ENCODE measurements around the gene CEP131. TPM values are rescaled to one million over a fixed set of nuclear protein-coding genes. Genes with fewer than 3 reads are reported as not detected.

Gene CEP131
- total RNA-seq, 2 donors from 2014 or later, result 4.9 to 5.7 TPM

DNA sequence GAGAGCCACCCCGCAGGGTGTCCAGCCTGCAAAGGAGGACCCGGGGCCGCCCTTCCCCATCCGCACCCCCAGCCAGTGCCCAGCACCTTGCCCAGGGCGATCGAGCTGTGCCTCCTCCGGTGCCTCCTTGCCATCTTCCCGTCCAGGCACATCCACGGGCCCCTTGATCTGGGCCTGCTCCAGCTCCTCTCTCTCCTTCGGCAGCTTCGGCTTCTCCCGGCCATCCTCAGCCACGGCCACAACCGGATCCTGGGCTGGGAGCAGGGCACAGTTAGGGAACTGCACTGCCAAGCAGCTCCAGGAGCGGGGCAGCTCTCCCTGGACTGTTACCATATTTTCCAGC lies 30.2 kb upstream of the CEP131 start:
- DNase-seq, result no peak
- no peak for ATAC-seq
- intact Hi-C loops (cut with DNase I), result loop anchor here (1.0 to 10.0 kb wide), 5 partner anchors 142 to 352 kb away; partner anchors contain the start of gene BAHCC1 (in 1 of the 2)

- ATAC-seq, result no peak
- DNase-seq, result no peak
- intact Hi-C loops (cut with DNase I), result loop anchor here (2.0 to 10.0 kb wide), 4 partner anchors 142 to 352 kb away; partner anchors contain the start of gene BAHCC1 (in 1 of the 2)
Measured at GRCh38 chr17:81252326-81252986, 29.7 kb upstream of the CEP131 start.

DNA sequence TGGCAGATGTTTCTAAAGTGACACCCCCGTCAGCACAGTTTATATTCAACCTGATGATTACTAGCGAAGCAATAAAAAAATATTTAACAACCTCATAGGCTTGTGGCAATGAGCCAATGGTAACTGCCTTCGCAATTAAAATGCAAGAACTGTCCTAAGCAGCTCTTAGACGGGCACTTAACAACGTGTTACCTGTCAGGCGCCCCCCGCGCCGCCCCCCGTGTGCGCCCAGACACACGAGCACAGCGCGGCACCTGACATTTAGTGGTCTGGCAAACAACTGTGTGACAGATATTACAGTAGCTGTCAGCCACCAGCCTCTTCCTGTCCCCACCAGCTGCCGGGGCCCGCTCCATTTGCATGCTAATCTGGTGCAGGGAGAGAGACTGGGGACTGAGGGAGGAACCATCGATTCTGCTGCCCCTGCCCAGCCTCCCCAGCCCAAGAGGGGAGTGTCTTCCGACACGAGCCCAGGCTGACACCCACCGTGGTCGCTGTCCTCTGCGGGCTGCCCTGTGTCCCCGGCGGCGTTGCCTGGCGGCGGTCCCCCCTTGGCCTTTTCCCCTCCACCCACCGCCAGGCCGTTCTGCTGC lies 29.0 kb upstream of the CEP131 start:
- intact Hi-C loops (cut with DNase I), result loop anchor here (2.0 to 10.0 kb wide), 4 partner anchors 143 to 353 kb away; partner anchors contain the start of gene BAHCC1 (in 1 of the 2)
- DNase-seq, result no peak
- no peak for ATAC-seq

GRCh38 chr17:81251094-81251708 lies 28.4 kb upstream of the CEP131 start:
- no peak for DNase-seq
- ATAC-seq, result peak in 1 of 2 donors; percentile 2
- intact Hi-C loops (cut with DNase I), result loop anchor here (5.0 to 10.0 kb wide), 3 partner anchors 144 to 354 kb away; partner anchors contain the start of gene BAHCC1 (in 1 of the 2)

DNA sequence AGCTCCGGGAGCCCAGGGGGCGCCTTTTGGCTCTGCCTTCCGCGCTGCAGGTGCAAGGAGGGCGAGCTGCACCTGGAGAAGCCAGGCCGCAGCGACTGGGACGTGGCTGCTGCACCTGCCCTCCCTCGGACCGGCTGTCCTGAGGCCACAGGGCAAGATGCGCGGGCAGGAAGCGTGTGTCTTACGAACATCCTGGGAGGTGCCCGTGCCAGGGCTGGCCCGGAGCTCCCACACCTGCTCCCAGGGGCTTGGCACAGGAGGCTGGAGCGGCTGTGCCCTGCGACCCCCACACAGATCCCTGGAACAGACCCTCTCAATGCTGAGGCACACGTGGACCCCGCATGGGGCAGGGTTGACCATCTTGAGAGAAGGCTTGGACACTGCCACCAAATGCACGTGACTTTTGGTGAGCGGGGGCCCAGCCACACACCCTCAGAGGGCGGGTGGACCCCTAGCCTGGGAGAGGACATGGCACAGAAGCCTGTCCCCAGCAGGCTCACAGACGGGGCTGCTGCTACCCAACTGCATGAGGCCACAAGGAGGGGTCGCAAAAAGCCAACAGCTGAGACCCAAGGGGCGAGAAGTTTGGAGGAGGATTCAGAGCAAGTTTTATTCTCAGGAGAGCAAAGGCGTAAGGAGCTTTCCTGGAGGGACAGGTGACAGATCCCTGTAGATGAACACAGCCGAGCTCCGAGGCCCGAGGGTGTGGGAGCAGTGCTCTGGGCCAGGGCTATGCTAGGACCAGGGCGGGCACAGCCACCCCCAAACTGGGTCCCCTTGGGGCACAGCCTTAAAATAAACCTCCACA lies 27.7 kb upstream of the CEP131 start:
- intact Hi-C loops (cut with DNase I), result loop anchor here (5.0 to 10.0 kb wide), 3 partner anchors 144 to 354 kb away; partner anchors contain the start of gene BAHCC1 (in 1 of the 2)
- ATAC-seq, result no peak

DNA sequence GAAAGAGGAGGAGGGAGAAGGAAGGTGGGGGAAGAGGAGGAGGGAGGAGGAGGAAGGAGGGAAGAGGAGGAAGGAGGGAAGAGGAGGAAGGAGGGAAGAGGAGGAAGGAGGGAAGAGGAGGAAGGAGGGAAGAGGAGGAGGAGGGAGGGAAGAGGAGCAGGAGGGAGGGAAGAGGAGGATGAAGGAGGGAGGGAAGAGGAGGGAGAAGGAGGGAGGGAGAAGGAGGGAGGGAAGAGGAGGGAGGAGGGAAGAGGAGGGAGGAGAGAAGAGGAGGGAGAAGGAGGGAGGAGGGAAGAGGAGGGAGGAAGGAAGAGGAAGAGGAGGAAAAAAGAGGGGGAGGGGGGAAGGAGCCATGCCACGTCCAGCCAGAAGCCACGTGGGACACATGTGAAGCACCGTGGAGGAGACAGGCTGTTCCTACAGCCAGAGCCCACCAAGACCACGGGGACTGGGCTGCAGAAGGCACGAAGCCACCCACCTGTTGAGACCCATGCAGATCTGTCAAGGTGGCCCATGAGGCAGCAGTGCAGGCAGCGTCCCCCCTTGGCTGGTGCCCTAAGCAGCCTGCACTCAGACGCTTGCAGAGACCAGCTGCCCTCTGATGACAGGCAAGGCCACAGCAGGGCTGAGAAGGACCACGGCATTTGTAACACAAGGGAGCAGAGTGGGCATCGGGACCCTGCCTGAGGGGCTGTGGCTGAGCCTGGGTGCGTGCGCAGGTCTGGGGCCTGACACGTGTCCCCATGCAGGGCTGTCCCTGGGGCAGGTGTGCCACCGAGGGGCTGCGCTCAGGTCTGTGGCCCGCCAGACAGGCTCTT lies 26.7 kb upstream of the CEP131 start:
- DNase-seq, result no peak
- no peak for ATAC-seq
- intact Hi-C loops (cut with DNase I), result loop anchor here (5.0 to 10.0 kb wide), 3 partner anchors 145 to 355 kb away; partner anchors contain the start of gene BAHCC1 (in 1 of the 2)

More for the DNA sequence above, 27.7 kb upstream of the CEP131 start:
- DNase-seq, result no peak

GRCh38 chr17:81248649-81249048 lies 25.9 kb upstream of the CEP131 start:
- intact Hi-C loops (cut with DNase I), result no loop called here
- DNase-seq, result no peak
- no peak for ATAC-seq

GRCh38 chr17:81247339-81247990 lies 24.7 kb upstream of the CEP131 start:
- intact Hi-C loops (cut with DNase I), result no loop called here
- ATAC-seq (no peak), DNase-seq (no peak)

GRCh38 chr17:81246679-81247338 lies 24.0 kb upstream of the CEP131 start:
- intact Hi-C loops (cut with DNase I), result no loop called here
- no peak for ATAC-seq
- DNase-seq, result no peak

DNA sequence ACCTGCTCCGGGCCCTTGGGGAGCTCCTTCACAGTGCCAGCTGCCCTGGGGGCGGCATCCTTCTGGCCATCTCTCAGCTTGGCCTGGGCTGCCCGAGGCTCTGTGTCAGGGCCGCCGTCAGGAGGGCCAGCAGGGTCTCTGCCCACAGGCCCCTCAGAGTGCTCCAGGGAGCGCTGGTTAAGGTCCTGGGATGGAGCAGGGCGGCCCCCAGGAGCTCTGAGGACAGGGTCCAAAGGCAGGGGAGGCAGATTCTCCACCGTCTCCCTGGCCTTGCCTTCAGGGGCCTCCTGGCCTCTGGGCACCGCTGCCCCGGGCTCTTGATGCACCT lies 23.5 kb upstream of the CEP131 start:
- intact Hi-C loops (cut with DNase I), result no loop called here

GRCh38 chr17:81245665-81246342 lies 23.0 kb upstream of the CEP131 start:
- intact Hi-C loops (cut with DNase I), result no loop called here
- ATAC-seq (no peak), DNase-seq (no peak)

More for the DNA sequence above, 23.5 kb upstream of the CEP131 start:
- ATAC-seq, result no peak
- no peak for DNase-seq

DNA sequence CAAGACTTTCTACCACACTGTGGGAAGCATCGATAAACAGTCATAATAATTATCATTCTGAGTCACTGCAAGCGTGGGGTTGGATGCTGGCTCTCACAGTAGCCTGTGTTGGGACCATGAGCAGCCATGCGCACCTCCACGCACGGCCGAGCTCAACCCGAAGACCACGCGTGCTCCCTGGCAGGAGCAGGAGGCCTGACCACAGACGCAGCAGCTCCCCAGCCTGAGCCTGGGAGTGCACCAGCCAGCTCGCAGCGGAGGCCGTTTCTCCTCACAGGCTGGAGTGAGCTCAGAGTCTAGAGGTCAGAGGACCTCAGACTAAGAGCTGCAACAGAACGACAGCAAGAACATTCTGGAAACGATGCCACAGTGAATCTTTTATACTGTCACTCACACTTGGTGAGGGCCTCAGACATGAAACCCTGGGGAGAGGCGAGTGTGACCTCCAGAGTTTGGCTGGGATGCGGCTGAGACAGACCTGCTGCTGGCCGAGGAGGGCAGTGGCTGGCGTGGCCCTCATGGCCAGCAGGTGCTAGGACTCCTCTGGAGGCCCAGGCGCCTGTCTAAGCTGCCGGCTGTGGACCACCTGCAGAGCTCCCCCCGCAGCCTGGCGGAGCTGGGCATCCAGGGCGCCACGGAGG lies 22.4 kb upstream of the CEP131 start:
- ATAC-seq (no peak), DNase-seq (no peak)
- intact Hi-C loops (cut with DNase I), result no loop called here

GRCh38 chr17:81244358-81245023 lies 21.7 kb upstream of the CEP131 start:
- intact Hi-C loops (cut with DNase I), result loop anchor here in 1 of 2 donors (5.0 kb wide), 1 partner anchor 102 kb away; no protein-coding TSS in a partner anchor
- ATAC-seq (no peak), DNase-seq (no peak)

- no peak for ATAC-seq
- DNase-seq, result no peak
- intact Hi-C loops (cut with DNase I), result loop anchor here (2.0 to 5.0 kb wide), 2 partner anchors 98 to 101 kb away; no protein-coding TSS in a partner anchor
Measured at GRCh38 chr17:81243333-81243664, 20.5 kb upstream of the CEP131 start.

- intact Hi-C loops (cut with DNase I), result loop anchor here (2.0 to 5.0 kb wide), 2 partner anchors 98 to 100 kb away; no protein-coding TSS in a partner anchor
- DNase-seq, result no peak
- no peak for ATAC-seq
Measured at GRCh38 chr17:81242421-81243332, 19.9 kb upstream of the CEP131 start.
